Transverse colon (tissue), 4 donors: ENCODE results near the gene SBNO2. TPM values are rescaled to one million over a fixed set of nuclear protein-coding genes. Genes with fewer than 3 reads are reported as not detected.

Source experiments
- DNase-seq: peaks from one replicate; pipeline ENCODE4 v3.0.0-alpha.2; 2019
- H3K27ac ChIP-seq, 4 donors: fragments of 200-600 bp; sonication (generic); 2 replicates each; pipeline ENCODE4 v1.5.1; 2016 to 2018; ENCODE audit warnings: inconsistent platforms in 4 of 4
- H3K27me3 ChIP-seq: fragments of 200-600 bp; sonication (generic); 2 replicates; pipeline ENCODE4 v1.5.1; 2017; ENCODE audit warnings: inconsistent platforms
- H3K36me3 ChIP-seq, 4 donors: fragments of 200-600 bp; sonication (generic); 2 replicates each; pipeline ENCODE4 v1.5.1; 2017 to 2019; ENCODE audit warnings: inconsistent platforms in 4 of 4
- H3K4me1 ChIP-seq, 4 donors: fragments of 200-600 bp; sonication (generic); 2 replicates each; pipeline ENCODE4 v1.5.1; 2017 to 2020; ENCODE audit warnings: inconsistent platforms in 4 of 4
- H3K4me3 ChIP-seq, 4 donors: fragments of 200-600 bp; sonication (generic); 1 replicate in 1 of 4; 2 replicates in 3 of 4; pipeline versions ENCODE4 v1.5.1 to v1.6.1; 2017 to 2019; ENCODE audit warnings: inconsistent platforms in 4 of 4
- H3K9me3 ChIP-seq, 2 donors: fragments of 200-600 bp; sonication (generic); 2 replicates each; pipeline ENCODE4 v1.5.1; 2017 to 2019; ENCODE audit warnings: inconsistent platforms in 2 of 2
- CTCF ChIP-seq, 5 experiments: fragments of 200-600 bp in 3 of 5; fragments of 450-650 bp in 2 of 5; sonication (generic) in 3 of 5; IDR thresholded peaks; 1 replicate in 2 of 5; 2 replicates in 3 of 5; pipeline ENCODE4 v1.5.1; 2016 to 2017; ENCODE audit warnings: antibody characterized with exemption in 5 of 5, inconsistent platforms in 3 of 5, mild to moderate bottlenecking in 2 of 5, moderate library complexity in 1 of 5
- EP300 ChIP-seq: sonication (generic); formaldehyde crosslinking; IDR thresholded peaks from one replicate; pipeline ENCODE4 v1.6.1; 2017; ENCODE audit warnings: antibody characterized with exemption, low read depth
- POLR2A ChIP-seq: fragments of 450-650 bp; IDR thresholded peaks from one replicate; pipeline ENCODE4 v1.6.1; 2016; ENCODE audit warnings: antibody characterized with exemption, mild to moderate bottlenecking, moderate library complexity
- POLR2AphosphoS5 ChIP-seq, 3 donors: sonication (generic); formaldehyde crosslinking; IDR thresholded peaks; one replicate each; pipeline ENCODE4 v1.6.1; 2016; ENCODE audit warnings: antibody characterized with exemption in 3 of 3
- WGBS, 2 donors: methylation state at CpG; one replicate each; pipeline ENCODE4 v1.1.5; 2018; ENCODE audit warnings: low coverage in 1 of 2; 5-methylcytosine and 5-hydroxymethylcytosine counted together
- in situ Hi-C, 4 donors: fragments of 200-750 bp; cut with MboI; loops; one replicate each; pipeline versions ENCODE4 v1.15.0 to v1.15.1; 2017; ENCODE audit warnings: low sequenced_read_pairs in 3 of 4, low pct_ligation_motif_present in 1 of 4, low pct_unique_long_range_greater_than_20kb in 1 of 4
- intact Hi-C: fragments of 100-400 bp; cut with DNase I; formaldehyde crosslinking; loops from one replicate; pipeline ENCODE4 v1.15.1; 2023; ENCODE audit warnings: low total_unique reads
- total RNA-seq, 4 donors: library from RNA; depleted of rRNA; stranded (reverse); fragments of >200 nt; gene quantifications; one replicate each; pipeline ENCODE4 v1.1.0, GENCODE V29; 2016

Gene SBNO2
- total RNA-seq, 4 donors from 2014 or later = 34.5 to 142 (median 48.3) TPM

GRCh38 chr19:1069009-1069779, 104.9 kb downstream of the SBNO2 start:
- WGBS, 2 donors = 30 to 40% methylated on average over 2 to 25 of the region's 25 CpGs
- Histone ChIP-seq H3K36me3 (no peaks in the 10 kb centered on the region), H3K9me3 (no peaks in the 10 kb centered on the region), H3K27me3 (peaks cover 69% of the 10 kb centered on the region), H3K27ac (peak overlapping the region; percentile 73 to 88 (median 79)), H3K4me3 (peak overlapping the region in 1 of 4 donors; percentile 51), H3K4me1 (peaks cover 34 to 66% (median 57%) of the 10 kb centered on the region in 4 donors)
- no peak for TF ChIP-seq POLR2A
- peak in 2 of 3 donors; percentile 27 to 36 for TF ChIP-seq POLR2AphosphoS5 (IDR thresholded peaks at IDR 0.05)
- no peak for TF ChIP-seq EP300
- peak in 1 of 5 experiments; percentile 16 for TF ChIP-seq CTCF (IDR thresholded peaks at IDR 0.05)
- in situ Hi-C loops (no loop called here), intact Hi-C loops (no loop called here)
- DNase-seq = peak; percentile 82

GRCh38 chr19:1068009-1069001, 105.8 kb downstream of the SBNO2 start:
- no peak for TF ChIP-seq POLR2A
- H3K27me3 ChIP-seq = peaks cover 69% of the 10 kb centered on the region
- intact Hi-C loops (no loop called here), in situ Hi-C loops (no loop called here)
- peak; percentile 66 for DNase-seq
- WGBS, 2 donors = 49 to 75% methylated on average over 1 to 44 of the region's 45 CpGs
- H3K9me3 ChIP-seq = no peaks in the 10 kb centered on the region
- H3K36me3 ChIP-seq = no peaks in the 10 kb centered on the region
- peaks cover 34 to 62% (median 59%) of the 10 kb centered on the region in 4 donors for H3K4me1 ChIP-seq
- peak overlapping the region in 3 of 4 donors; percentile 13 to 51 (median 41) for H3K4me3 ChIP-seq
- peak overlapping the region; percentile 73 to 88 (median 79) for H3K27ac ChIP-seq

- in situ Hi-C loops = no loop called here
- peaks cover 34 to 62% (median 59%) of the 10 kb centered on the region in 4 donors for H3K4me1 ChIP-seq
Observed at GRCh38 chr19:1067341-1067957, 106.6 kb downstream of the SBNO2 start.

More at GRCh38 chr19:1067341-1067957, 106.6 kb downstream of the SBNO2 start:
- Histone ChIP-seq H3K27ac (peak overlapping the region; percentile 73 to 88 (median 79)), H3K27me3 (peaks cover 61% of the 10 kb centered on the region), H3K36me3 (no peaks in the 10 kb centered on the region), H3K9me3 (no peaks in the 10 kb centered on the region), H3K4me3 (peak overlapping the region; percentile 24 to 51 (median 38))
- 7% methylated on average over 18 of the region's 38 CpGs; no CpG with 5 or more reads in 1 of the 2 donors for WGBS, 2 donors
- TF ChIP-seq CTCF (IDR thresholded peaks at IDR 0.05) (no peak), POLR2A (no peak), POLR2AphosphoS5 (IDR thresholded peaks at IDR 0.05) (no peak), EP300 (no peak)
- DNase-seq = peak; percentile 34
- intact Hi-C loops = no loop called here
